HepG2 (cell line): ENCODE measurements around the gene NGEF. TPM values are rescaled to one million over a fixed set of nuclear protein-coding genes. Genes with fewer than 3 reads are reported as not detected.

Experiments
- ATAC-seq: fragments of 200-7000 bp; cut with Tn5 transposase; 3 replicates; pipeline ENCODE4 v1.9.1; 2020; ENCODE audit warnings: mild to moderate bottlenecking, moderate library complexity
- BruUV-seq: library from RNA; stranded (reverse); fragments of 400-500 nt; replicated peaks from 2 replicates; lab custom pipeline; 2021; lab: Mats Ljungman, UMichigan
- CTCF ChIA-PET: fragments of 300-600 bp; formaldehyde crosslinking; extraction: SDS; loops from one replicate; lab custom pipeline; 2021; ENCODE audit warnings: low total read pairs, inconsistent platforms, low intra/inter-chr PET ratio; lab: Yijun Ruan, JAX
- POLR2A ChIA-PET: fragments of 350-600 bp; sonication (Branson Sonifier 250); formaldehyde crosslinking; loops from one replicate; lab custom pipeline; 2020; ENCODE audit warnings: antibody characterized with exemption, inconsistent platforms; lab: Yijun Ruan, JAX
- DNase-seq: peaks from one replicate; pipeline ENCODE4 v3.0.0-alpha.2; 2015; ENCODE audit warnings: low spot score
- FAIRE-seq: peaks from 3 replicates; lab custom pipeline; 2011; peaks lifted over from hg19 to GRCh38; lab: Jason Lieb, UNC
- H2AFZ ChIP-seq: one replicate; pipeline ENCODE4 v1.6.1; 2011; ENCODE audit warnings: low read length, inconsistent platforms
- H3K27ac ChIP-seq: fragments of 300-600 bp; 3 replicates; pipeline ENCODE4 v1.8.0; 2011; ENCODE audit warnings: mixed run types, mild to moderate bottlenecking, mixed read lengths, low read length, inconsistent platforms; ENCODE audit not compliant: insufficient read depth; ENCODE audit errors: extremely low read length
- H3K27me3 ChIP-seq, 2 experiments: fragments of 200-600 bp in 1 of 2; 2 replicates in 1 of 2; 3 replicates in 1 of 2; pipeline versions ENCODE4 v1.6.0 to v1.8.0; 2011; ENCODE audit warnings: low read length in 2 of 2, mild to moderate bottlenecking in 2 of 2, moderate library complexity in 2 of 2, inconsistent platforms in 1 of 2; ENCODE audit not compliant: insufficient read depth in 2 of 2, control insufficient read depth in 1 of 2
- H3K36me3 ChIP-seq, 2 experiments: fragments of 200-600 bp in 1 of 2; replicated peaks in 1 of 2; 2 replicates in 1 of 2; 3 replicates in 1 of 2; pipeline versions ENCODE4 v1.5.1 to v1.8.0; 2011; ENCODE audit warnings: low read length in 2 of 2, inconsistent platforms in 1 of 2; ENCODE audit not compliant: insufficient read depth in 2 of 2, control insufficient read depth in 1 of 2
- H3K4me1 ChIP-seq: 2 replicates; pipeline ENCODE4 v1.5.1; 2012; ENCODE audit warnings: low read length, inconsistent platforms; ENCODE audit not compliant: insufficient read depth
- H3K4me2 ChIP-seq: 2 replicates; pipeline ENCODE4 v1.6.0; 2011; ENCODE audit warnings: low read depth, low read length, inconsistent platforms
- H3K4me3 ChIP-seq, 3 experiments: fragments of 200-600 bp in 1 of 3; sonication (generic), shearing (Covaris generic) in 1 of 3; replicated peaks in 1 of 3; 2 replicates each; pipeline ENCODE4 v1.5.1; 2011 to 2016; ENCODE audit warnings: low read length in 3 of 3, inconsistent platforms in 2 of 3, low read depth in 2 of 3, mild to moderate bottlenecking in 2 of 3, control low read depth in 1 of 3, mixed read lengths in 1 of 3; ENCODE audit not compliant: insufficient read depth in 1 of 3
- H3K79me2 ChIP-seq: one replicate; pipeline ENCODE4 v1.6.1; 2011; ENCODE audit warnings: low read length, inconsistent platforms; ENCODE audit not compliant: insufficient read depth
- H3K9ac ChIP-seq: 2 replicates; pipeline ENCODE4 v1.6.0; 2011; ENCODE audit warnings: mild to moderate bottlenecking, low read depth, low read length, inconsistent platforms; ENCODE audit not compliant: insufficient read depth
- H3K9me3 ChIP-seq: 2 replicates; pipeline ENCODE4 v1.5.1; 2012; ENCODE audit warnings: mild to moderate bottlenecking, low read length
- H4K20me1 ChIP-seq: 2 replicates; pipeline ENCODE4 v1.6.0; 2011; ENCODE audit warnings: inconsistent platforms, mild to moderate bottlenecking, low read length, moderate library complexity; ENCODE audit not compliant: insufficient read depth
- HIVEP1 ChIP-seq: sonication (generic); formaldehyde crosslinking; IDR thresholded peaks from 2 replicates; pipeline ENCODE4 v1.4.0; 2020; ENCODE audit warnings: mild to moderate bottlenecking, missing genetic modification reagents
- MAFF ChIP-seq: IDR thresholded peaks from 2 replicates; pipeline ENCODE4 v1.6.1; 2011; ENCODE audit warnings: low read depth, low read length, improper control_type of control experiment
- MAFK ChIP-seq, 2 experiments: IDR thresholded peaks in 1 of 2; conservative IDR thresholded peaks in 1 of 2; 2 replicates each; pipeline ENCODE4 v1.6.1; 2011; ENCODE audit warnings: improper control_type of control experiment in 2 of 2, low read length in 2 of 2
- SKIL ChIP-seq: sonication (generic); formaldehyde crosslinking; IDR thresholded peaks from 2 replicates; pipeline ENCODE4 v1.8.0; 2022; ENCODE audit warnings: missing genetic modification reagents, mild to moderate bottlenecking, moderate library complexity, borderline replicate concordance
- ZFP36 ChIP-seq: fragments of 150-350 bp; IDR thresholded peaks from 2 replicates; pipeline ENCODE4 v1.6.1; 2018; ENCODE audit warnings: borderline replicate concordance, low read length, low read depth; ENCODE audit not compliant: partially characterized antibody
- ZFP82 ChIP-seq: sonication (generic); formaldehyde crosslinking; IDR thresholded peaks from 2 replicates; pipeline ENCODE4 v1.5.1; 2020; ENCODE audit warnings: mild to moderate bottlenecking, missing genetic modification reagents, borderline replicate concordance
- WGBS: methylation state at CpG from one replicate; pipeline ENCODE4 v1.1.6; 2017; ENCODE audit warnings: low lambda C conversion rate; 5-methylcytosine and 5-hydroxymethylcytosine counted together
- in situ Hi-C: cut with HindIII; loops from 2 replicates; pipeline ENCODE4 v1.10.0; 2017; ENCODE audit warnings: low pct_unique_long_range_greater_than_20kb; ENCODE audit not compliant: extremely low pct_ligation_motif_present
- intact Hi-C: fragments of 100-400 bp; cut with micrococcal nuclease; formaldehyde crosslinking; loops from one replicate; pipeline ENCODE4 v1.10.0; 2022; ENCODE audit not compliant: unreplicated experiment
- polyA plus RNA-seq, 8 experiments: library from polyadenylated mRNA; depleted of rRNA in 3 of 8; stranded (reverse) in 7 of 8; unstranded in 1 of 8; fragments of >200 nt; fragmentation: Illumina TruSeq in 4 of 8; extraction: Trizol in 4 of 8; gene quantifications; 2 replicates each; pipeline versions ENCODE4 v1.2.1 to v1.2.3, GENCODE V29; 2011 to 2016; ENCODE audit warnings: low read depth in 4 of 8, missing spikeins in 1 of 8, mixed read lengths in 1 of 8; ENCODE audit not compliant: insufficient read depth in 1 of 8
- total RNA-seq, 5 experiments: library from RNA; depleted of rRNA; stranded (reverse); fragments of >200 nt; fragmentation: Illumina TruSeq; extraction: Trizol; gene quantifications; 2 replicates each; pipeline ENCODE4 v1.2.3, GENCODE V29; 2016; ENCODE audit warnings: low read depth in 1 of 5

Gene NGEF
- total and polyA plus RNA-seq, 2 of the 13 experiments (the other 11 are each of a cell fraction or from before 2014, with no cell fraction given), result 14.4 to 36.9 TPM

DNA sequence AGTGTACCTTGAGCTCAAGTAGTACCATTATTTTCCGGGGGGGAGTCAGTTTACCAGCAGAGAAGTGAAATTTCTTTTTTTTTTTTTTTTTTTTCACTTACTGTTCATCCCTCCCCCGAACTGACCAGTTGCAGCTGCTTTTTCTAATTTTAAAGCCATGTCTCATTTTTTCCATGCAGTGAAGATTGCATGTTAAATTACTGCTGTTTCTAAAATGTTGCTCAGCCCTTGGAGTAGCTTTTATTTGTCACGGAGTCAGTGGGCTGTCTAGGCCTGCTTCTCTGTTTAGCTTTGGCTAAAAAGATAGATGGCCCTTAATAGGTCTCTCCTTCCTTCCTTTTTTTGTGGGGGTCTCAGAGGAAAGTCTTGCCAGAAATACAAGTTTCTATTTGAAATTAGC is 70.2 kb downstream of the NGEF start:
- Histone ChIP-seq H3K4me3 (no peak overlapping the region), H3K9me3 (peaks cover 5% of the 10 kb centered on the region; the same call in 1 of the 2 replicates), H3K4me1 (peaks cover 2% of the 10 kb centered on the region), H3K4me2 (no peak overlapping the region), H3K36me3 (peaks cover 0 to 6% of the 10 kb centered on the region in 2 experiments; a peak in 2 of 5 replicates), H3K79me2 (no peaks in the 10 kb centered on the region), H3K27me3 (no peaks in the 10 kb centered on the region), H3K27ac (no peak overlapping the region), H3K9ac (no peak overlapping the region), H4K20me1 (no peaks in the 10 kb centered on the region), H2AFZ (no peak overlapping the region)
- ATAC-seq (no peak), FAIRE-seq (no peak), DNase-seq (no peak)
- no TSS peak for BruUV-seq
- in situ Hi-C loops (no loop called here), intact Hi-C loops (no loop called here)
- 95% methylated on average over 3 of the region's 3 CpGs for WGBS
- CTCF ChIA-PET, result no interaction called here
- POLR2A ChIA-PET, result no interaction called here
- no peak for TF ChIP-seq ZFP82 (CRISPR knock-in tag)

GRCh38 chr2:232941912-232942594 is 71.0 kb downstream of the NGEF start:
- Histone ChIP-seq H3K9ac (no peak overlapping the region), H4K20me1 (no peaks in the 10 kb centered on the region), H3K27me3 (no peaks in the 10 kb centered on the region), H2AFZ (no peak overlapping the region), H3K27ac (no peak overlapping the region), H3K4me3 (no peak overlapping the region), H3K36me3 (peaks cover 0 to 6% of the 10 kb centered on the region in 2 experiments; a peak in 2 of 5 replicates), H3K4me2 (no peak overlapping the region), H3K4me1 (peaks cover 10% of the 10 kb centered on the region), H3K79me2 (no peaks in the 10 kb centered on the region), H3K9me3 (peaks cover 5% of the 10 kb centered on the region; the same call in 1 of the 2 replicates)
- no TSS peak for BruUV-seq
- in situ Hi-C loops (no loop called here), intact Hi-C loops (no loop called here)
- DNase-seq (no peak), ATAC-seq (no peak), FAIRE-seq (no peak)
- peak; percentile 97 to 99 for TF ChIP-seq MAFK (conservative IDR thresholded peaks at IDR 0.05 in 1 of 2, IDR thresholded peaks at IDR 0.05 in 1 of 2; ENCODE audit: low read length in 2 of 2)
- peak; percentile 97 for TF ChIP-seq MAFF
- TF ChIP-seq HIVEP1, result 0 out of 2 replicates have a peak, but pooled peaks have one; percentile 27
- no peak for TF ChIP-seq SKIL (CRISPR knock-in tag)
- peak; percentile 20 for TF ChIP-seq ZFP36
- 93% methylated on average over 10 of the region's 10 CpGs for WGBS
- POLR2A ChIA-PET, result no interaction called here
- CTCF ChIA-PET, result no interaction called here
